NCI-H2196 (cell line): Measurements from ENCODE around the gene FAM107B.
"Not testable (repeated sequence)": the region's sequence is repeated elsewhere in the genome, so short reads cannot be mapped to it uniquely, and the experiment has no call there.

ENCODE experiments used
- DNase-seq: peaks from one replicate; lab custom pipeline; 2025; ENCODE audit not compliant: unreplicated experiment; lab: John Stamatoyannopoulos, UW

FAM107B gene

DNA sequence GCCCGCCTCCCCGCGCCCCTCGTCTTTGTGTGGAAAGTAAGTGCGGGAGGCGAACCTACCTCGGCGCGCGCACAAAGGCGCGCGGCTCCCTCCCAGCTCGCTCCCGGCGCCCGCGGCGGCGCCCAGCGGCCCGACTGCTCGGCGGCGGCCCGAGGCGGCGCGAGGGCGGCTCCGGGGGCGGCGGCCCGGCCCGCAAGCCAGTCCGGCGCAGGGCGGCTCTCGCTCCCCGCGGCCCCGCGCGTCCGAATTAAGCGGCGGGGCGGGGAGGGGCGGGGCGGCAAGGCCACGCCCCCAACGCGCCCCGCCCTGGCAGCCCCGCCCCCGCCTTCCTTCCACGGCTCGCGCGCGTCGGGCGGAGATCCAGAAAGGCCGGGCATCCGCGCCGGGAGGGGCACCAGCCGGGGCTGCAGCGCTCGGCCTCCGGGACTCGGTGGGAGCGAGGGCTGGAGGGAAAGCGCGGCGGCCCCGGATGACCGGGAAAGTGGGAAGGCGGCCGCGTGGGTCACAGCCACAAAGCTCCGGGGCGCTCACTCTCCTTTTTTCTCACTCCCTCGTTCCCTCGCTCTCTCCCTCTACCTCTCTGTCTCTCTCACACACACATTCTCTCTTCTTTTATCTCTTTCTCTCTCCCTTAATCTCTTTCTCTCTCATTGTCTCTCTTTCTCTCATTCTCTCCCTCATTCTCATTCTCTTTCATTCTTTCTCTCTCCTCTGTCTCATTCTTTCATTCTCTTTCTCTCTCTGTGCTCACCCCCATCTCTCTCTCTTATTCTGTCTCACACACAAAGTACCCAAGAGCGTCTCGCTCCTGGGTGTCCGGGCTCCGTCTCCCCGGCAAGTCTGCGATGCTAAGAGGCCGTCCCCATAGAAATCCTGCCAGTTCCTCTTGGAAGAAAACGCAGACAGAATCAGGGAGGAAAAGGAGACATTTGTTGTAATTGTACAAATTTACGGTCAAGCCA lies 170.2 kb downstream of the FAM107B start:
- DNase-seq, result peak; percentile 59

DNA sequence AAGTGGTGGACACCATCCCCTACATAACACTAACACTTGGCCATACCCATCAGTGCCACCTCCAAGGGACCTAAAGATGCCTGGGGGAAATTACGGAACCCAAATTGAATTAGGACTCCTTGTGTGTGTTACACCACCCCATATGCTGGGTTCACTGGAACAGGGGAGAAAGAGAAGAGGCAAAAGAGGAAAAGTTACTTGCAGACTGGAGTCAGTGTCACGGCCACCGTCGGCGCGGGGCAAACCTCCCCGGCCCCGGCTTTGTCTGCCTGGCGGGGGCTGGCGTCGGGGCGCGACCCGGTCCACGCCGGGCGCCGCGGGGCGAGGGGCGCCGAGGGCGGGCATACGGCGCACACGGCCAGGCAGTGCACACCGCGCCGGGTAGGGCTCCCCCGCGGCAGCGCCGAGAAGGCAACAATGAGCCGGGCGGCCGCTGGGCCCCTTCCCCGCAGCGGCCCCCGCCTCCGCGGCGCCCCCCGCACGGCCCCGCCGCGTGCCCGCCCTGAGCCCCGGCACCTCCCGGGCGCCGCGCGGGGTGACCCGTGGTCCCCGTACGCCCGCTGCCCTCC lies 171.1 kb downstream of the FAM107B start:
- DNase-seq, result no peak

DNA sequence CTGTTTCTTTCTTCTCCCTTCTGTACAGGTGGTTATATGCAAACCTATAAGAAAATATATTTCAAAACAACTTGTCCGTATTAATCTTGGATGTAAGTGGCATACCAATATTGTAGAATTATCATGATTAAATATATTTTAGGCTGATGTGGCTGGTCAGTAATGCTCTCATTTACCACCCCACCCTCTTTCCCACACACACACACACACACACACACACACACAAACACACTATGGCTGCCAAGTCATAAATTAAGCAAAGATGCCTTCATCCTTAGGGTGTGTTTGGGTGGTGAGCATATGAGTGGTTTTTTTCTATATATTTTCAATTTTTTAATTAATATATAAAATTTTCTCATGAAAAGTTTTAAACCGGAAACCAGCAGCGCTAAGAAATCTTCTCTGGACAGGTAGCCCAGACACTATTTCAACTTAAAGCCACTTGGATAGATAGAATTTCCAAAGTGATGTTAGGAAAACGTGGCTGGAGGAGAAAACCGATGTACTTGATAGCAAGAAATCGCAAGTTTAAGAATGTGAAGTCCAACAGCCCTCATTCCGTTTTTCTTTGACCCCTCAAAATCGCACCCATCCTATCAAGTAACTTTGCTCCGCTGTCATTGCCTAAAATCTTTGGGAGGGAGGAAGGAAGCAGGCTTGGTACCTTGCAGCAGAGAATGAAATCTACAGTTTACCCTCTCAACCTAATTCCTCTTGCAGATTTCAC lies 171.7 kb downstream of the FAM107B start:
- no peak for DNase-seq

DNA sequence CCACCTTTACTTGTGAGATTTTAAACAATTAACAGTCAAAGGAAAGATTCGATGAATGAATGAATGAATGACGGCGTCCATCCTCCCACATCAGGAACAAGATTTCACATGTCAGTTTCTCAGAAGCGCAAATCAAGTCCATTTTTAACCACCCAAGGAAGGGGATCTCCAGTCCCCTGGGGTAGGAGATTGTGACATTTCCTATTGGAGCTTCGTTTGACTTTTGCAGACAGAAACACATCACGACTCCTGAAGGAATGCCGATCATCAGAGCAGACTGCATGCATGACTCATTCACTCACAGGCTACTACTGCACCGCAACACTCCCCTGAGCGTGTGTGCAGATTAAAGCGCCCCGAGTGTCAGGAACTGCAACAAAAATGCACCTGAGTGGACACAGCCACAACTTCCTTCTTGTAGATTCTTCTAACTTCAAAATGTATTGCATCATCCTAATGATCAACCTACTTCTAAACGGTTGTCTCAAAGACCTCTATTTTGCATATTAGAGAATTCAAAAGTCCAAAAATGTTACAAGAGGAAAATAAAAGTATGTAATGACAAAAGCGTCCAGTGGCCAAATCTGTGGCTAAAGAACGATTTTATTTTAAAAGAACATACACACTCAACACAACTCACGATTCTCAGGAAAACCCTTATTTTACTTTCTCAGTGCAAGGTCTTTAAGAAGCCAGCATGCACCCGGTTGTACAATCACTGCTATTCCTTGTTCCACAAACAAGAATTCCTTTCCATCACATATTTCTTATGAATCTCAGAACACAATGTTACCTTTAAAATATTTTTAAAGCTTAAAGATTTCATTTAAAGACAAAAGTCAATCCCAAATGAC lies 172.6 kb downstream of the FAM107B start:
- no peak for DNase-seq

DNA sequence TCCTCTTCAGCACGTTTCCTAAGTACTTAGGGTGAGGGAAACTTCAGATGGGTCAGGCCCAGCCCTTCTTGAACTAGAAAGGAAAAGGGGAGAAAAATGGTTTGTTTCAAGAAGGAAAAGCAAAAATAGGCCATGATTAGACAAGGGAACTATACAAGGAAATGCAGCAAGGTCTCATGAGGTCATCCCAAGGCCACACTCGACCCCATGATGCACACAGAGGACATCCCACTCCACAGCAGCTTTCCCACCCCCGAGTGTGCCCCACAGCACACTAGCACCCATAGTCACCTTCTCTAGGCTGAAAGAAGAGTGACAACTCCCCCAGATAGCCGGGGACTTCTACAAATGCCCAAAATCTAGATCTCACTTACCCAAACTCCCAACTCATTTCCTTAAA lies 173.4 kb downstream of the FAM107B start:
- DNase-seq, result no peak

DNA sequence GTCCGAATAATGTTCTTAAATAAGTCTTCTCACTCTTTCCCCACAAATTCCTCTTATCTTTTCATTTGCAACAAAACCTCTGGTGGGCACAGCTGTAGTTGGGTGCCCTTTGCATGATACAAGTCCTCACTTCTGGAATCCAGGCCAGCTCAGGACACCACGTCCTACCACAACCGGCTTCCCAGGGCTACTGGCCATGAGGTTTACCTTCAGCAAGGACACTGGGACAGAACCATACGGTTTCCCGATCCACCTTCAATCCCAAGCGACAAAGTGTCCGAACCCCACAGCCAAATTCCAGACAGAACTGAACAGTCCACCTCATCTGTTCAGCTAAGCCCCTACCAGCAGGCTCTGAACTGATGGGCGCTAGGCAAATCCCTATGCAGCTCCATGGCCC lies 174.6 kb downstream of the FAM107B start:
- DNase-seq, result no peak

DNA sequence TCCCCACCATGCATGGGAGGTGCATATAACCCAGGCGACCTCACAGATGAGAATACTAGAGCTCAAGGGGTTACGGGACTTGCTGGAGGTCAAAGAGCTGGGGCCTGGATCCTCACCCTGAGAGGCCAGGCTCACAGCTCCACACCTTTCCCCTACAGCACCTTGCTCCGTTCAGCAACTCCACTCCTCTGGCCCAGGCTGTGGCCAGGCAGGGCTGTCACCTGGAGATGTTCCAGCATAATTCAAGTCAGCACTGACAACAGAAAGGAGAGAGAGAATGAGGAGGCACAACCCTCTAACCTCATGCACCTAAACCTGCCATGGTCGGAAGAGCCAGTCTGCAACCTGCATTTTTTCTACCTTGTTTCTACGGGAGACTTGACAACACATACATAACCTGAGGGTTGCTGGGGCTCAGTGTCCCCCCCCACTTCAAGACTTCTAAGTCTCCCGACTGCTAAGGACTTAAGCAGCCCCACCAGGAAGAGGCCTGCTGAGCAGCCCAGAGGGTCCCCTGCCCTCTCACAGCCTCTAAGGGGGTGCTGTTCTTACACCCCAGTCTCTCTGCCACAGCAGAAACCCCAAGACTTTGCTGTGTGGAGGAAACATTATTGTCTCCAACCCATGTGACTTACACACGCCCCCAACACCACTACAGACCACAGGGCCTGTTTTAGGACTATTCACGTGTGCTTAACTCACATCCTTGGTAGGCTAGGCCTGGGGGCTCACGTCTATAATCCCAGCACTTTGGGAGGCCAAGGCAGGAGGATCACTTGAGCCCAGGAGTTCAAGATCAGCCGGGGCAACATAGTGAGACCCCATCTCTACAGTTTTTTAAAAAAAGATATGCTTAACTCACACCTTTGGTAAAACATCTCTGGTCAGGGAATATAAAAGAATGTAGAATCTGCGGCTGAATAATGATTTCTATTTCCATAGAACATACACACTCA lies 175.6 kb downstream of the FAM107B start:
- no peak for DNase-seq

DNA sequence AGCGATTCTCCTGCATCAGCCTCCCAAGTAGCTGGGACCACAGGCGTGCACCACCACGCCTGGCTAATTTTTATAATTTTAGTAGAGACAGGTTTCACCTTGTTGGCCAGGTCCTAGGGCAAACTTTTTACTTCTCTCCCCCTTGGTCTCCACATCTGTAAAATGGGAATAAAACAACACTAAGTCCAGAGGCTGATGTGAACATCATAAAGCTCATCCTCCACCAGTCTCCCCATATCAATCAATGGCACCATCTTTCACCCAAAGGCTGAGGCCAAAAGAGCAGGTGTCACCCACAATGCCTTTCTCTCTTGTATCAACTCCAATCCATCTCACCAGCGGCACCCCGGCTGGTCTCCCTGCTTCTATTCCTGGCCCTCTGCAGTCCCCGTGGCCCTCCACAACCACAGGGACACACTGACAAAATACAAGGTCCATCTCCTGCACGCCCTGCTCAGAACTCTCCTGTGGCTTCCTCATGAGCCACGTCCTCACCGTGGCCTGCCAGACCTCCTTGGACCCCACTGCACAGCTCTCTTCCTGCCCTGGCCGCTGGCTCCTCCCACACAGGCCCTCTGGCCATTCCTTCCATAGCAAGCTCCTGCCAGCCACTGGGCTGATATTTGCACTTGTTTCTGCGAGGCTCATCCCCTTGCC lies 179.0 kb downstream of the FAM107B start:
- no peak for DNase-seq

DNA sequence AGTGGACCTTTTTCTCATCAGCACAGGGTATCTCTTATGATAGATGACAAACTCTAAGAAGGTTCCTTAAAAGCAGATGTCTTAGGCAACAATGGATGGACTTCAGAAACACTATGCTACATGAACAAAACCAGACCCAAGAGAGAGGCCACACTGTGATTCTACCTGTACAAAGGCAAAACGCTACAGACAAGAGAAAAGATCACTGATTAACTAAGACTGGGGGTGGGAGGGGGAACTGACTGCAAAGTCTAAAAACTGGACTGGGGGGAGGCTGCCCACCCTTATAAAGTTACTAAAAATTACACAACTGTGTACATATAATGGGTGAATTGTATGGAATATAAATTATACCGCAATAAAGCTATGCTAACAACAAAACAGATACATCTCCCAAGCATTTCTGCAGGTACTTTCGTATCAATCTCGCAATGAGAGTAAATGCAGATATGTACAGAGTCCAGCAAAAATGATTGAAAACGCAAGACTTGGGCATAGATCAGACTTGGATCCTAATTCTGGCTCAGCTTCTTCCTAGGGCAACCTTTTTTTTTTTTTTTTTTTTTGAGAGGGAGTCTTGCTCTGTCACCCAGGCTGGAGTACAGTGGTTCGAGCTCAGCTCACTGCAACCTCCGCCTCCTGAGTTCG lies 179.7 kb downstream of the FAM107B start:
- DNase-seq, result no peak

DNA sequence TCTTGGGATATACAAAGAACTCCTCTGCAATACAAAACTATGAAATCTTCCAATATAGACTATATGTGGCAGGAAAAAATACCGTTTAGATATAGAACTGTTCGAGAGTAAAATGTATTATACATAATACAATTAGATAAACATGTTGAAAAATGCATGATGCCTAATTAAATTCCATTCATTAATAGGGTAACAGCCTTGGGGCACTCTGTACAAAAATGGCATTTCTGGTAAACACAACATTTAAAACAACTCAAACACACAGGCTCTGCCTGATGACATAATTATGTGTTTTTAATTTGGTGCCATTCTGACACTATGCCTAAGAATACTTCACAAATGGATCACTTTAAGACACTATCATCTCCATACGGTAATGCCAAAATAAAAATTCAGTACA lies 180.9 kb downstream of the FAM107B start:
- no peak for DNase-seq

DNA sequence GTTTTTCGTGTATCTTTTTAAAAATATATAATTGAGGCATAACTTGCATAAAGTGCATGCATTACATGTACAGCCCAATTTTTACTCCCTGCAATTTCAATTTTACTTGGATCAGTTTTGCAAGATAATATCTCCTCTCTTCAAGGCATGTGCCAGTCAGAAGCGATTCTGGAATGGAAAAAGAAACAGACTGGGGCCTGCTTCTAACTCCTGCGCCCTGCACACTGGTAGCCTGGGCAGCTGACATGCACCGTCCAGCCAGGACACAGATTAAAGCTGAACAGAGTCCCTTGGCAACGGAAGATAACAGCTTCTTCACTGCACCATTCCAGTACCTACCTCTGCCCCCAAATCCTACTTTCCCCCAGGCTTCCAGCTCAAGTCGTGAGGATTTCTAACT lies 182.1 kb downstream of the FAM107B start:
- DNase-seq, result no peak

DNA sequence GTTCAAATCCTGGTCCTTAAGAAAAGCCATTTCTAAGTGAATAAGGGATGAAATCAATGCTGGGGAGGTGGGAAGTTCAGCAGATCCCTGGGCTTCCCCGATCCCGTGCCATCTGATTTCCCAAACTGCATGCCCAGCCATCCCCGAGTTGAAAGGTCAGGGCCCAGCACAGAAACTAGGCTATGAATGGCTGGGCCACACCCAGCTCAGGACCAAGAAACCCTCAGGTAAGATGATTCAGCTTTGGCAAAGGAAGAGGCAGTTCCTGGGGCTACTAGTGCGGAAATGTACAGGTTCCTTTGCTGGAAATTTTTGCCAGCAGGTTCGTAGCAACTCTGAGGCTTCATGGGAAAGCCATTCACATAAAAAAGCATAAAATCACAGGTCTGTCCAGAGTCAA lies 182.7 kb downstream of the FAM107B start:
- no peak for DNase-seq

DNA sequence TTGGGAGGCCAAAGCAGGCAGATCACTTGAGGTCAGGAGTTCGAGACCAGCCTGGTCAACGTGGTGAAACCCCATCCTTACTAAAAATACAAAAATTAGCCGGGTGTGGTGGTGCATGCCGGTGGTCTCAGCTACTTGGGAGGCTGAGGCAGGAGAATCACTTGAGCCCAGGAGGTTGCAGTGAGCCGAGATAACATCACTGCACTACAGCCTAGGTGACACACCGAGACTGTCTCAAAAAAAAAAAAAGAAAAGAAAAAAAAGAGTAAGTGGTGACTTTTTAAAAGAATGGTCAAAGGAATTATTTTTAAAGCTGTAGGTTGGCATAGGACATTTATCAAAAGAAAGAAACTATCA lies 185.8 kb downstream of the FAM107B start:
- not testable (repeated sequence) for DNase-seq

DNA sequence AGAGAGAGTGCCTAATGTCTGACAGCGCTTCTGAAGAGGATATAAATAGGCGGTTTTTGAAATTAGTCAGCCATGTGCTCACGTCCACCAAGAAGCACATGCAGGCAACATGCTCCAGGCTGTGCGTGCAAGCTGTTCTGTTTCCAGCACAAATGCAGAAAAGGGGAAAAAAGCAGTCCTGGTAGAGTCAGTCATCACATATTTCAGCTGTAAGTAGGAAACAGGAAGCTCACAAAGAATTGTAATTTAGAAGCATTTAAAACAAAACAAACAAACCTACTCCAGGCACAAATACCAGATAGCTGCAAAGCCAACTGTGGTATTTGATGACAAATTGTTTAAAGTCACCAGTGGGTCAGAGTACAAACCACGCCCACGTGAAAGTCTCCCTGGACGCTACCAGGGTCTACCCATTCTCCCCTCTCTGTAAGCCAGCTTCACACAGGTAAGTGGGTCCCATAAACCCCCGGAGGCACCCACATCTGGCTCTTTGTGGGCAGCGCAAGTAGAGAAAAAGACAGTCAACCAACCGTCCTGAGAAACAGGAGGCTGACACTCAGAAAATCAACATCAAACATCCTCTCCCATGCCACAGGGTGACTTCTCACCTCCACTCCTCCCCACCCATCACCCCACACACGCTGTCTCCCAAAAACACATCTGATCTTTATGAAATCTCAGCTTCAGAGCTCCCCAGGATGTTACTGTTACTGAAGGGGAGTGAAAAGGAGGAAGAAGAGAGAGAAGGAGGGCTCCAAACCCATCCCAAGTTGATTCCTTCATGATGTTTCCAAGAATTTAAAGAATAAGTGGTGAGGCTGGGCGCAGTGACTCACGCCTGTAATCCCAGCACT lies 186.4 kb downstream of the FAM107B start:
- DNase-seq, result no peak

DNA sequence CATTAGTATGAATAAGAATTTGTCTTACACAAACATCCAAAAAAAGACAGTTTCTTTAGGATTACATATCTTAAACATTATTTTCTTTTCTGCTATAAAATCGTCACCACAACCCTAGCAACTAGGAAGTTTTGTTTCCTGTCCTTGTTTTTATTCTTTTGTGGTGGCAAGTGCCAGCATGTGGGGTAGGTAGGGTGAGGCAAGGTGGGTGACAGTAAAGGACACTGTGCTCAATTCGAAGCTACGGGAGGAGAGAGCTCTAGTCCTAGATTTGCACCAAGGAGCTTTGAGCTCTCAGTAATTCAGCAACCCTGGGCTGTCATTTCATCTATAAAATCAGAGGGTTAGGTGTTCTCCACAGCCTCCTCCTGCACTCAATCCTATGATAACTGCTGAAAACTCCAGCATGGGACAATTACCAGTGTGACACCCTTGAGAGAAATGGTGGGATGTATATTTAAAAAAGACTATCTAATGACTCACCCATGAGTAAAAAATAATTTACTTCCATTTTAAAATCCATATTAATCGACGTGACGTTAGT lies 187.1 kb downstream of the FAM107B start:
- DNase-seq, result no peak

DNA sequence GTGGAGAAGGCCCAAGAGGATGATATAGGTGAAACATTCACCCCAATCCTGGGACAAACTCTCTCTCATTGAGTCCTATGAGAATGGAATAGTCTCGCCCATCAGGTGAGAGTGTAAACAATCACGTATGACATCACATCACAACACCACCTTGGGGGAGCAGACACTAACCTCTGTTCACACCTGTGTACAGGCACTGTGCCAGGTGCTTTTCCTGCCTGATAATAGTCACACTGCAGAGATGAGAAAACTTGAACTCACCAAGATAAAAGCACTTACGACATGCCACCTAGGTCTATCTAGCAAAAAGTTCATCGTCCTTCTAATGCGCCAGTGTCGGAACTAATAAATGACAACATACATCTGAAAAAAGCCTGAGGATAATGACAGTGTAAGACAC lies 187.8 kb downstream of the FAM107B start:
- no peak for DNase-seq

DNA sequence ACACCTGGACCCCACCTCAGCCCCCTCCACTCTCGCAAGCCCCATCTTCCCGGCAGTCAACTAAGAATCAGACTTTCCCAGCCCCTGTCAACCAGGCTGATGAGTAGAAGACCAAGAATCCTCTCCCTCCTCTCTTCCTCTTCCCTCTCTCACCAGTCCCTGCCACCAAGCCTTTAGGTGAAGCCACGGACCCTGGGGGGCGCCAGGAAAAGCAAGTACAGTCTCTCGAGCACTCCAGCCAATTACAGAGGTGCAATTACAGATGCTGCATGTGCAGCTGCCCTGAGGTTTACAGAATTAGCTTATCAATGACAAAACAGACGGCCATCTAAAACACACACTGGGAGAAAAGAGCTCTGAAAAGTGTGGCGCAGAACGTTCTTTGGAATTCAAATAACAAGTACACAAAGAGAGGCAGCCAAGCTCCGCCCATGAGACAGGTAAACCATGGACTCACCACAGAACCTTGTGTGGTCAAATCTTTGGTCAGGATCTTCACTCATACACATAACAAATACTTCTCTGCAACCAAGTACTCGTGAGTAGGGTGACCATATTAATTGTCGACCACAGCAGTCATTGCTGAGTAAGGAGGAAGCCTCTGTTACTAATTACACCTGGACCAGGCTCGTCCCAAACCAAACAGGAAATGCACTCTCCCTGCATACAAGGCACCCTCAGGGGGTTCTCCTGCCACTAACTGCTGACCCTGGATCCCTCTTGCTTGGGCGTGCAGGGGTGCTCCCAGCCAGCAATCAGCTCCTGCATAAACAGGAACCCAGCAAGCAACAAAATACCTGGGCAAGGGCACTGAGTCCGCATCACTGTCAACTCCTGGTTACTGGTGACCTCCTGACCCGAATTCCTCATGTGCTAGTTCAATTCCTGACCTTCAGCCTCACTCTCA lies 189.2 kb downstream of the FAM107B start:
- no peak for DNase-seq
